Ascending aorta (tissue), 2 donors: ENCODE data around the gene AGPS. TPM values are rescaled to one million over a fixed set of nuclear protein-coding genes. Genes with fewer than 3 reads are reported as not detected.

Experiments
- DNase-seq, 2 donors: peaks; one replicate each; pipeline ENCODE4 v3.0.0-alpha.2; 2019; ENCODE audit warnings: low spot score in 2 of 2
- H3K27ac ChIP-seq, 2 donors: fragments of 200-600 bp; sonication (generic); one replicate each; pipeline ENCODE4 v1.5.1; 2016 to 2017; ENCODE audit warnings: mild to moderate bottlenecking in 1 of 2
- H3K27me3 ChIP-seq: fragments of 200-600 bp; sonication (generic); one replicate; pipeline ENCODE4 v1.5.1; 2017
- H3K36me3 ChIP-seq, 2 donors: fragments of 200-600 bp; sonication (generic); one replicate each; pipeline ENCODE4 v1.5.1; 2016
- H3K4me1 ChIP-seq, 2 donors: fragments of 200-600 bp; sonication (generic); one replicate each; pipeline ENCODE4 v1.5.1; 2016 to 2017; ENCODE audit warnings: mild to moderate bottlenecking in 1 of 2
- H3K4me3 ChIP-seq, 2 donors: fragments of 200-600 bp; sonication (generic); one replicate each; pipeline ENCODE4 v1.5.1; 2016 to 2017; ENCODE audit warnings: mild to moderate bottlenecking in 1 of 2
- H3K9me3 ChIP-seq, 2 donors: fragments of 200-600 bp; sonication (generic); one replicate each; pipeline ENCODE4 v1.5.1; 2016
- CTCF ChIP-seq, 3 experiments: fragments of 200-600 bp in 2 of 3; fragments of 450-650 bp in 1 of 3; sonication (generic) in 2 of 3; IDR thresholded peaks; one replicate each; pipeline ENCODE4 v1.5.1; 2016 to 2019; ENCODE audit warnings: antibody characterized with exemption in 3 of 3, mild to moderate bottlenecking in 1 of 3, moderate library complexity in 1 of 3
- intact Hi-C: fragments of 100-400 bp; cut with DNase I; formaldehyde crosslinking; loops from one replicate; pipeline ENCODE4 v1.15.1; 2023
- total RNA-seq: library from RNA; depleted of rRNA; stranded (reverse); fragments of >200 nt; gene quantifications from one replicate; pipeline ENCODE4 v1.1.0, GENCODE V29; 2016

The AGPS gene
- total RNA-seq, 1 donor from 2014 or later, result 15.9 TPM

GRCh38 chr2:177519534-177520115, 127.1 kb downstream of the AGPS start:
- Histone ChIP-seq H3K27ac (no peak overlapping the region), H3K27me3 (no peaks in the 10 kb centered on the region), H3K4me1 (no peaks in the 10 kb centered on the region), H3K9me3 (no peaks in the 10 kb centered on the region), H3K4me3 (no peak overlapping the region), H3K36me3 (peaks cover 5 to 16% of the 10 kb centered on the region in 2 donors)
- intact Hi-C loops, result no loop called here
- TF ChIP-seq CTCF (IDR thresholded peaks at IDR 0.05), result no peak
- DNase-seq, result no peak

- intact Hi-C loops, result no loop called here
- peaks cover 3 to 20% of the 10 kb centered on the region in 2 donors for H3K36me3 ChIP-seq
- no peaks in the 10 kb centered on the region for H3K4me1 ChIP-seq
- no peak for TF ChIP-seq CTCF (IDR thresholded peaks at IDR 0.05)
- H3K27ac ChIP-seq, result no peak overlapping the region
- no peak overlapping the region for H3K4me3 ChIP-seq
- DNase-seq, result no peak
- no peaks in the 10 kb centered on the region for H3K9me3 ChIP-seq
- H3K27me3 ChIP-seq, result no peaks in the 10 kb centered on the region
These were observed 127.8 kb downstream of the AGPS start for GRCh38 chr2:177520324-177520723.

- DNase-seq, result no peak
- H3K4me1 ChIP-seq, result no peaks in the 10 kb centered on the region
- intact Hi-C loops, result no loop called here
- peaks cover 3 to 20% of the 10 kb centered on the region in 2 donors for H3K36me3 ChIP-seq
- H3K4me3 ChIP-seq, result no peak overlapping the region
- H3K27ac ChIP-seq, result no peak overlapping the region
- no peaks in the 10 kb centered on the region for H3K27me3 ChIP-seq
- H3K9me3 ChIP-seq, result no peaks in the 10 kb centered on the region
- TF ChIP-seq CTCF (IDR thresholded peaks at IDR 0.05), result no peak
These were observed 131.2 kb downstream of the AGPS start for GRCh38 chr2:177523781-177524180.

GRCh38 chr2:177525351-177525924, 132.9 kb downstream of the AGPS start:
- no peak for DNase-seq
- intact Hi-C loops, result no loop called here
- no peak for TF ChIP-seq CTCF (IDR thresholded peaks at IDR 0.05)
- H3K4me3 ChIP-seq, result no peak overlapping the region
- peaks cover 3 to 20% of the 10 kb centered on the region in 2 donors for H3K36me3 ChIP-seq
- no peaks in the 10 kb centered on the region for H3K27me3 ChIP-seq
- H3K4me1 ChIP-seq, result no peaks in the 10 kb centered on the region
- H3K27ac ChIP-seq, result no peak overlapping the region
- H3K9me3 ChIP-seq, result no peaks in the 10 kb centered on the region

GRCh38 chr2:177528351-177528933, 135.9 kb downstream of the AGPS start:
- Histone ChIP-seq H3K36me3 (peaks cover under 1 to 11% of the 10 kb centered on the region in 2 donors), H3K4me1 (no peaks in the 10 kb centered on the region), H3K27me3 (no peaks in the 10 kb centered on the region), H3K9me3 (no peaks in the 10 kb centered on the region), H3K4me3 (no peak overlapping the region), H3K27ac (no peak overlapping the region)
- DNase-seq, result no peak
- intact Hi-C loops, result no loop called here
- no peak for TF ChIP-seq CTCF (IDR thresholded peaks at IDR 0.05)
